ENCODE measurements around the gene CTAGE1.

DNA sequence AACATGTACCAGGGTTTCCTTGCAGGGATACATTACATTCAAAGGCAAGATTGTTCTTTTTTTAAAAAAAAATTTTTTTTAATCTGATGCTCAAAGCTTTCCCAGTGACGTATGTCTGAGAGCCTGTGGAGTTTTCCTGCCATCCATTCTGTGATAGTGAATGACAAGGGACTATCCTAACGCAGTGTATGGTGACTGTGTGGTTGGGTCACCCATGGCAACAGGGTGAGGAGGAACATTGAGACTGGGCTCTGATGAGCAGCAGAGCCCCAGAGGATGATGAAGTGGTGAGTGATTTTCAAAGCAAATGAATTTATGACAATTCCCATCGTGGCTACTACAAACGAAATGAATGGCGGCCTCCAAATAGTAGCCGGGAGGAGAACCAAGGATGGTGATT lies 28.6 kb upstream of the CTAGE1 start:
- TF ChIP-seq, protein P1, sequence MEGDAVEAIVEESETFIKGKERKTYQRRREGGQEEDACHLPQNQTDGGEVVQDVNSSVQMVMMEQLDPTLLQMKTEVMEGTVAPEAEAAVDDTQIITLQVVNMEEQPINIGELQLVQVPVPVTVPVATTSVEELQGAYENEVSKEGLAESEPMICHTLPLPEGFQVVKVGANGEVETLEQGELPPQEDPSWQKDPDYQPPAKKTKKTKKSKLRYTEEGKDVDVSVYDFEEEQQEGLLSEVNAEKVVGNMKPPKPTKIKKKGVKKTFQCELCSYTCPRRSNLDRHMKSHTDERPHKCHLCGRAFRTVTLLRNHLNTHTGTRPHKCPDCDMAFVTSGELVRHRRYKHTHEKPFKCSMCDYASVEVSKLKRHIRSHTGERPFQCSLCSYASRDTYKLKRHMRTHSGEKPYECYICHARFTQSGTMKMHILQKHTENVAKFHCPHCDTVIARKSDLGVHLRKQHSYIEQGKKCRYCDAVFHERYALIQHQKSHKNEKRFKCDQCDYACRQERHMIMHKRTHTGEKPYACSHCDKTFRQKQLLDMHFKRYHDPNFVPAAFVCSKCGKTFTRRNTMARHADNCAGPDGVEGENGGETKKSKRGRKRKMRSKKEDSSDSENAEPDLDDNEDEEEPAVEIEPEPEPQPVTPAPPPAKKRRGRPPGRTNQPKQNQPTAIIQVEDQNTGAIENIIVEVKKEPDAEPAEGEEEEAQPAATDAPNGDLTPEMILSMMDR (IDR thresholded peaks at IDR 0.05) = no peak
- no peak for TF ChIP-seq POLR2A (IDR thresholded peaks at IDR 0.05; ENCODE audit: low read depth)
- no peak for TF ChIP-seq EP300 (IDR thresholded peaks at IDR 0.05)

Measured in esophagus muscularis mucosa (tissue), 4 donors.